OCI-LY1 (cell line): ENCODE results near the gene SAC3D1.
A peak's percentile ranks its signal among the peaks of the same experiment; 100 is the strongest.

ENCODE experiments used
- H2AFZ ChIP-seq: fragments of 200-600 bp; sonication (generic), shearing (Covaris generic); 2 replicates; pipeline ENCODE4 v1.6.0; 2014; ENCODE audit warnings: antibody characterized with exemption, mild to moderate bottlenecking, low read length
- H3F3A ChIP-seq: fragments of 200-600 bp; sonication (generic), shearing (Covaris generic); 2 replicates; pipeline ENCODE4 v1.6.0; 2014; ENCODE audit warnings: mild to moderate bottlenecking, antibody characterized with exemption, low read length, moderate library complexity; ENCODE audit not compliant: insufficient read depth
- H3K27ac ChIP-seq: fragments of 200-600 bp; sonication (generic); 2 replicates; pipeline ENCODE4 v1.5.1; 2014; ENCODE audit warnings: low read length, mixed run types, mild to moderate bottlenecking, low read depth; ENCODE audit not compliant: poor library complexity, severe bottlenecking
- H3K27me3 ChIP-seq: fragments of 200-600 bp; sonication (generic); 2 replicates; pipeline ENCODE4 v1.6.0; 2014; ENCODE audit warnings: antibody characterized with exemption, mild to moderate bottlenecking, low read length, moderate library complexity; ENCODE audit not compliant: insufficient read depth
- H3K36me3 ChIP-seq: fragments of 200-600 bp; sonication (generic); 2 replicates; pipeline ENCODE4 v1.6.1; 2014; ENCODE audit warnings: mild to moderate bottlenecking, antibody characterized with exemption, low read length, moderate library complexity, mixed read lengths; ENCODE audit not compliant: insufficient read depth
- H3K4me1 ChIP-seq: fragments of 200-600 bp; sonication (generic); 2 replicates; pipeline ENCODE4 v1.5.1; 2014; ENCODE audit warnings: mild to moderate bottlenecking, low read length, moderate library complexity; ENCODE audit not compliant: insufficient read depth, severe bottlenecking
- H3K4me2 ChIP-seq: fragments of 200-600 bp; sonication (generic), shearing (Covaris generic); 2 replicates; pipeline ENCODE4 v1.6.1; 2014; ENCODE audit warnings: low read length
- H3K4me3 ChIP-seq: fragments of 200-600 bp; sonication (generic); 2 replicates; pipeline ENCODE4 v1.5.1; 2014; ENCODE audit warnings: low read length, low read depth, mild to moderate bottlenecking, mixed read lengths; ENCODE audit not compliant: poor library complexity, severe bottlenecking
- H3K79me2 ChIP-seq: fragments of 200-600 bp; shearing (Covaris generic); 2 replicates; pipeline ENCODE4 v1.6.1; 2016; ENCODE audit warnings: mixed run types, low read length, mixed read lengths; ENCODE audit not compliant: insufficient read depth
- H3K9ac ChIP-seq: fragments of 200-600 bp; sonication (generic), shearing (Covaris generic); 2 replicates; pipeline ENCODE4 v1.6.1; 2014; ENCODE audit warnings: mild to moderate bottlenecking, low read length, mixed read lengths
- H3K9me2 ChIP-seq: fragments of 200-600 bp; sonication (generic), shearing (Covaris generic); 2 replicates; pipeline ENCODE4 v1.6.1; 2014; ENCODE audit warnings: low read depth, mild to moderate bottlenecking, low read length, mixed read lengths
- H3K9me3 ChIP-seq: fragments of 200-600 bp; shearing (Covaris generic); 2 replicates; pipeline ENCODE4 v1.6.1; 2014; ENCODE audit warnings: low read length, mixed read lengths
- H4K20me1 ChIP-seq: fragments of 200-600 bp; sonication (generic), shearing (Covaris generic); 2 replicates; pipeline ENCODE4 v1.6.0; 2016; ENCODE audit warnings: mild to moderate bottlenecking, low read length; ENCODE audit not compliant: insufficient read depth
- CTCF ChIP-seq: fragments of 200-600 bp; sonication (generic), shearing (Covaris generic); IDR thresholded peaks from 2 replicates; pipeline ENCODE4 v1.5.1; 2017; ENCODE audit warnings: mild to moderate bottlenecking, antibody characterized with exemption, low read length, moderate library complexity, mixed read lengths
- EZH2 ChIP-seq: fragments of 200-600 bp; sonication (generic), shearing (Covaris generic); IDR thresholded peaks from 2 replicates; pipeline ENCODE4 v1.8.0; 2017; ENCODE audit warnings: borderline replicate concordance, mixed run types, mild to moderate bottlenecking, antibody characterized with exemption, low read length, moderate library complexity, mixed read lengths

The SAC3D1 gene

GRCh38 chr11:65087216-65087615, 46.2 kb downstream of the SAC3D1 start:
- Histone ChIP-seq H3K36me3 (peaks cover 41% of the 10 kb centered on the region; the same call in 1 of the 2 replicates), H2AFZ (no peak overlapping the region), H3K4me1 (peaks cover 46% of the 10 kb centered on the region), H3K27me3 (no peaks in the 10 kb centered on the region), H3K4me2 (no peak overlapping the region), H3K27ac (no peak overlapping the region), H3K4me3 (no peak overlapping the region), H3K9me3 (no peaks in the 10 kb centered on the region), H3K9me2 (no peaks in the 10 kb centered on the region), H3F3A (no peaks in the 10 kb centered on the region), H3K9ac (no peak overlapping the region), H3K79me2 (peaks cover 13% of the 10 kb centered on the region), H4K20me1 (no peaks in the 10 kb centered on the region)
- TF ChIP-seq CTCF (no peak), EZH2 (no peak)

- H3K9me2 ChIP-seq = no peaks in the 10 kb centered on the region
- H3K9me3 ChIP-seq = no peaks in the 10 kb centered on the region
- H3F3A ChIP-seq = no peaks in the 10 kb centered on the region
- H3K36me3 ChIP-seq = peaks cover 35% of the 10 kb centered on the region; the same call in 1 of the 2 replicates
- no peak overlapping the region for H3K4me2 ChIP-seq
- H3K9ac ChIP-seq = no peak overlapping the region
- H3K4me3 ChIP-seq = no peak overlapping the region
- H3K27ac ChIP-seq = no peak overlapping the region
- peaks cover 46% of the 10 kb centered on the region for H3K4me1 ChIP-seq
- peaks cover 9% of the 10 kb centered on the region for H3K79me2 ChIP-seq
- TF ChIP-seq CTCF = no peak
- no peak overlapping the region for H2AFZ ChIP-seq
- H4K20me1 ChIP-seq = no peaks in the 10 kb centered on the region
- H3K27me3 ChIP-seq = no peaks in the 10 kb centered on the region
Measured at GRCh38 chr11:65087827-65088226, 46.8 kb downstream of the SAC3D1 start.

GRCh38 chr11:65089621-65090020, 48.6 kb downstream of the SAC3D1 start:
- H3K9me3 ChIP-seq = no peaks in the 10 kb centered on the region
- H3K36me3 ChIP-seq = peaks cover 32% of the 10 kb centered on the region; the same call in 1 of the 2 replicates
- H3F3A ChIP-seq = no peaks in the 10 kb centered on the region
- peak overlapping the region; percentile 87 for H3K27ac ChIP-seq
- no peaks in the 10 kb centered on the region for H3K79me2 ChIP-seq
- TF ChIP-seq CTCF = no peak
- H3K9ac ChIP-seq = no peak overlapping the region
- no peaks in the 10 kb centered on the region for H3K9me2 ChIP-seq
- no peaks in the 10 kb centered on the region for H4K20me1 ChIP-seq
- no peak overlapping the region for H2AFZ ChIP-seq
- peaks cover 40% of the 10 kb centered on the region for H3K4me1 ChIP-seq
- H3K27me3 ChIP-seq = no peaks in the 10 kb centered on the region
- no peak overlapping the region for H3K4me2 ChIP-seq
- no peak overlapping the region for H3K4me3 ChIP-seq
